K562 (cell line): ENCODE results near the gene SRPK2. TPM values are rescaled to one million over a fixed set of nuclear protein-coding genes. Genes with fewer than 3 reads are reported as not detected.

Source experiments
- ATAC-seq: fragments of 200-7000 bp; cut with Tn5 transposase; 3 replicates; pipeline ENCODE4 v1.9.1; 2020; ENCODE audit warnings: moderate library complexity
- BruUV-seq: library from RNA; stranded (reverse); fragments of 400-500 nt; replicated peaks from 2 replicates; lab custom pipeline; 2021; lab: Mats Ljungman, UMichigan
- CTCF ChIA-PET: fragments of 300-600 bp; formaldehyde crosslinking; extraction: SDS; loops from one replicate; lab custom pipeline; 2021; ENCODE audit warnings: low intra/inter-chr PET ratio; lab: Yijun Ruan, JAX
- POLR2A ChIA-PET: fragments of 300-600, 350-650 bp; sonication (Branson Sonifier 250); formaldehyde crosslinking; extraction: SDS; loops from one replicate; lab custom pipeline; 2021; ENCODE audit warnings: antibody characterized with exemption, inconsistent platforms; lab: Yijun Ruan, JAX
- DNase-seq, 4 experiments: peaks; one replicate each; pipeline versions ENCODE4 v3.0.0 to v3.0.0-alpha.2; 2011 to 2018; ENCODE audit warnings: low spot score in 3 of 4, mixed read lengths in 3 of 4; ENCODE audit errors: extremely low read depth in 1 of 4
- FAIRE-seq: peaks from 2 replicates; lab custom pipeline; 2011; peaks lifted over from hg19 to GRCh38; lab: Jason Lieb, UNC
- H2AFZ ChIP-seq: 2 replicates; pipeline ENCODE4 v1.6.0; 2011; ENCODE audit warnings: low read depth, low read length, control low read depth, inconsistent platforms
- H3K27ac ChIP-seq: fragments of 200-600 bp; 3 replicates; pipeline ENCODE4 v1.8.0; 2011; ENCODE audit warnings: low read depth, mild to moderate bottlenecking, control low read depth, inconsistent platforms, low read length, moderate library complexity, mixed read lengths; ENCODE audit errors: extremely low read depth
- H3K27me3 ChIP-seq, 2 experiments: fragments of 300-600 bp in 1 of 2; 2 replicates in 1 of 2; 3 replicates in 1 of 2; pipeline versions ENCODE4 v1.6.0 to v1.8.0; 2011; ENCODE audit warnings: inconsistent platforms in 2 of 2, low read length in 2 of 2, mild to moderate bottlenecking in 1 of 2, mixed read lengths in 1 of 2, moderate library complexity in 1 of 2; ENCODE audit not compliant: control insufficient read depth in 2 of 2, insufficient read depth in 2 of 2
- H3K36me3 ChIP-seq: fragments of 300-600 bp; 3 replicates; pipeline ENCODE4 v1.8.0; 2011; ENCODE audit warnings: mild to moderate bottlenecking, low read length, inconsistent platforms; ENCODE audit not compliant: control insufficient read depth, insufficient read depth
- H3K4me1 ChIP-seq, 2 experiments: fragments of 200-600 bp in 1 of 2; replicated peaks in 1 of 2; 2 replicates in 1 of 2; 3 replicates in 1 of 2; pipeline versions ENCODE4 v1.5.1 to v1.8.0; 2011; ENCODE audit warnings: inconsistent platforms in 2 of 2, low read length in 2 of 2, mild to moderate bottlenecking in 1 of 2, mixed read lengths in 1 of 2, moderate library complexity in 1 of 2; ENCODE audit not compliant: control insufficient read depth in 2 of 2, insufficient read depth in 2 of 2
- H3K4me2 ChIP-seq: 2 replicates; pipeline ENCODE4 v1.6.1; 2011; ENCODE audit warnings: low read length, control low read depth, inconsistent platforms, mixed read lengths; ENCODE audit not compliant: insufficient read depth
- H3K4me3 ChIP-seq: fragments of 200-600 bp; sonication (generic), shearing (Covaris generic); 2 replicates; pipeline ENCODE4 v1.5.1; 2016; ENCODE audit warnings: control low read depth, inconsistent platforms
- H3K79me2 ChIP-seq: fragments of 200-600 bp; 3 replicates; pipeline ENCODE4 v1.8.0; 2011; ENCODE audit warnings: low read length, inconsistent platforms; ENCODE audit not compliant: control insufficient read depth, insufficient read depth
- H3K9ac ChIP-seq, 2 experiments: 2 replicates each; pipeline versions ENCODE4 v1.6.0 to v1.6.1; 2011; ENCODE audit warnings: low read depth in 2 of 2, low read length in 2 of 2, control low read depth in 1 of 2, inconsistent platforms in 1 of 2, mild to moderate bottlenecking in 1 of 2, mixed read lengths in 1 of 2; ENCODE audit not compliant: insufficient read depth in 1 of 2
- H3K9me1 ChIP-seq: one replicate; pipeline ENCODE4 v1.6.0; 2011; ENCODE audit warnings: inconsistent platforms, mild to moderate bottlenecking, low read length, moderate library complexity; ENCODE audit not compliant: control insufficient read depth, insufficient read depth
- H3K9me3 ChIP-seq: replicated peaks from 2 replicates; pipeline ENCODE4 v1.5.1; 2011; ENCODE audit warnings: low read depth, low read length, inconsistent platforms; ENCODE audit not compliant: control insufficient read depth, insufficient read depth
- H4K20me1 ChIP-seq: replicated peaks from 2 replicates; pipeline ENCODE4 v1.6.1; 2011; ENCODE audit warnings: low read length, inconsistent platforms, mixed read lengths; ENCODE audit not compliant: control insufficient read depth, insufficient read depth
- CREM ChIP-seq: IDR thresholded peaks from 2 replicates; pipeline ENCODE4 v1.6.1; 2014; ENCODE audit warnings: antibody characterized with exemption, low read depth
- GABPB2 ChIP-seq: fragments of 250-450 bp; sonication (Bioruptor Pico); conservative IDR thresholded peaks from 2 replicates; pipeline ENCODE4 v1.5.1; 2021; ENCODE audit warnings: mild to moderate bottlenecking
- HDGF ChIP-seq: fragments of 450-650 bp; IDR thresholded peaks from 2 replicates; pipeline ENCODE4 v1.6.1; 2016
- IRF2 ChIP-seq: sonication (generic); formaldehyde crosslinking; IDR thresholded peaks from 2 replicates; pipeline ENCODE4 v1.8.1; 2022; ENCODE audit warnings: mild to moderate bottlenecking, missing genetic modification reagents
- KLF1 ChIP-seq: fragments of 450-650 bp; IDR thresholded peaks from 2 replicates; pipeline ENCODE4 v1.6.1; 2016; ENCODE audit warnings: missing genetic modification characterization, missing compliant biosample characterization
- MITF ChIP-seq: IDR thresholded peaks from 2 replicates; pipeline ENCODE4 v1.6.1; 2014; ENCODE audit warnings: antibody characterized with exemption
- NR1H2 ChIP-seq: sonication (generic); formaldehyde crosslinking; IDR thresholded peaks from 2 replicates; pipeline ENCODE4 v1.4.0; 2020; ENCODE audit warnings: mild to moderate bottlenecking, missing genetic modification reagents
- PHF8 ChIP-seq: fragments of 200-600 bp; sonication (generic); IDR thresholded peaks from 2 replicates; pipeline ENCODE4 v1.6.1; 2012; ENCODE audit warnings: mixed run types, mild to moderate bottlenecking, inconsistent platforms, low read length, moderate library complexity, borderline replicate concordance
- RAD51 ChIP-seq: fragments of 450-650 bp; IDR thresholded peaks from 2 replicates; pipeline ENCODE4 v1.7.1; 2016; ENCODE audit warnings: low read depth, mild to moderate bottlenecking, borderline replicate concordance
- RB1 ChIP-seq: fragments of 450-650 bp; IDR thresholded peaks from 2 replicates; pipeline ENCODE4 v1.6.1; 2017; ENCODE audit warnings: low read depth, mild to moderate bottlenecking
- RBM25 ChIP-seq: fragments of 200-400 bp; formaldehyde crosslinking; IDR thresholded peaks from 2 replicates; pipeline ENCODE4 v1.6.1; 2018; ENCODE audit warnings: low read length, low read depth, moderate library complexity; ENCODE audit not compliant: severe bottlenecking
- SLC30A9 ChIP-seq: fragments of 250-450 bp; sonication (Bioruptor Pico); IDR thresholded peaks from 2 replicates; pipeline ENCODE4 v1.8.0; 2022; ENCODE audit warnings: mild to moderate bottlenecking, moderate library complexity
- SRSF7 ChIP-seq: fragments of 200-400 bp; formaldehyde crosslinking; optimal IDR thresholded peaks from 2 replicates; pipeline ENCODE3; 2017; ENCODE audit warnings: mild to moderate bottlenecking, low read depth, low read length
- THRAP3 ChIP-seq: fragments of 450-650 bp; IDR thresholded peaks from 2 replicates; pipeline ENCODE4 v1.6.1; 2016; ENCODE audit warnings: mild to moderate bottlenecking, inconsistent platforms, borderline replicate concordance
- XRCC3 ChIP-seq: fragments of 450-650 bp; IDR thresholded peaks from 2 replicates; pipeline ENCODE4 v1.6.1; 2017; ENCODE audit warnings: mild to moderate bottlenecking, moderate library complexity
- ZNF23 ChIP-seq: fragments of 250-450 bp; sonication (Bioruptor Pico); IDR thresholded peaks from 2 replicates; pipeline ENCODE4 v1.4.0; 2020; ENCODE audit warnings: mild to moderate bottlenecking
- ZNF507 ChIP-seq: conservative IDR thresholded peaks from 2 replicates; pipeline ENCODE4 v1.6.1; 2017; ENCODE audit warnings: missing genetic modification characterization, missing compliant biosample characterization
- WGBS: fragments of 100-300 bp; shearing (Covaris generic); methylation state at CpG from one replicate; pipeline ENCODE4 v1.1.6; 2016; ENCODE audit warnings: low coverage, mixed read lengths; ENCODE audit not compliant: insufficient coverage; ENCODE audit errors: missing lambda C conversion rate; 5-methylcytosine and 5-hydroxymethylcytosine counted together
- in situ Hi-C: fragments of 300-500 bp; cut with MboI; formaldehyde crosslinking; loops from 4 replicates; pipeline ENCODE4 v1.15.0; 2018; ENCODE audit warnings: inconsistent platforms, mixed read lengths
- intact Hi-C: fragments of 100-400 bp; cut with micrococcal nuclease; formaldehyde crosslinking; loops from 2 replicates; pipeline ENCODE4 v1.14.2; 2022
- polyA plus RNA-seq, 8 experiments: library from polyadenylated mRNA; depleted of rRNA in 4 of 8; stranded (reverse) in 5 of 8; unstranded in 3 of 8; fragments of >200 nt; fragmentation: Nextera tagmentation in 2 of 8; fragmentation: Illumina TruSeq in 1 of 8; extraction: Ambion mirVana in 2 of 8; extraction: Trizol in 1 of 8; gene quantifications; 2 replicates each; pipeline versions ENCODE4 v1.2.1 to v1.2.3, GENCODE V29; 2011 to 2014; ENCODE audit warnings: inconsistent platforms in 1 of 8, missing spikeins in 1 of 8
- total RNA-seq, 7 experiments: library from RNA; depleted of rRNA in 6 of 7; stranded (reverse); fragments of >200 nt in 6 of 7; fragmentation: Illumina TruSeq in 2 of 7; extraction: Trizol in 2 of 7; gene quantifications; 2 replicates each; pipeline versions ENCODE4 v1.2.1 to v1.2.3, GENCODE V29; 2011 to 2021; ENCODE audit warnings: low replicate concordance in 1 of 7
- TF ChIP-seq, protein P1 (sequence below): fragments of 250-450 bp; sonication (Bioruptor Pico); IDR thresholded peaks from 2 replicates; pipeline ENCODE4 v1.8.0; 2021; ENCODE audit warnings: borderline replicate concordance, mild to moderate bottlenecking, moderate library complexity; ENCODE audit not compliant: poor library complexity, severe bottlenecking
- TF ChIP-seq, protein P2 (sequence below): fragments of 250-450 bp; sonication (Bioruptor Pico); IDR thresholded peaks from 2 replicates; pipeline ENCODE4 v1.4.0; 2020

SRPK2 gene
- total and polyA plus RNA-seq, 9 of the 15 experiments (the other 6 are each of a cell fraction or from before 2014, with no cell fraction given), result 21.5 to 44.7 (median 33.3) TPM

GRCh38 chr7:105126436-105126975 lies 262.2 kb downstream of the SRPK2 start (continued):
- TF ChIP-seq XRCC3 (no peak), CREM (no peak), RAD51 (no peak), ZNF23 (CRISPR knock-in tag) (no peak), NR1H2 (CRISPR knock-in tag) (no peak), SRSF7 (no peak), THRAP3 (no peak)
- TF ChIP-seq, protein P1, sequence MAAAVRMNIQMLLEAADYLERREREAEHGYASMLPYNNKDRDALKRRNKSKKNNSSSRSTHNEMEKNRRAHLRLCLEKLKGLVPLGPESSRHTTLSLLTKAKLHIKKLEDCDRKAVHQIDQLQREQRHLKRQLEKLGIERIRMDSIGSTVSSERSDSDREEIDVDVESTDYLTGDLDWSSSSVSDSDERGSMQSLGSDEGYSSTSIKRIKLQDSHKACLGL, result no peak

GRCh38 chr7:105125745-105126144 lies 263.0 kb downstream of the SRPK2 start:
- no peak overlapping the region for H3K4me3 ChIP-seq
- DNase-seq (no peak), ATAC-seq (no peak), FAIRE-seq (no peak)
- H3K9ac ChIP-seq, result no peak overlapping the region
- CTCF ChIA-PET, result no interaction called here
- POLR2A ChIA-PET, result interaction anchor here (0.6 to 1.4 kb wide), 2 partner anchors 20 to 276 kb away, joined by 3 to 6 read pairs; no protein-coding TSS in a partner anchor
- no peaks in the 10 kb centered on the region for H4K20me1 ChIP-seq
- intact Hi-C loops, result no loop called here
- H3K9me1 ChIP-seq, result no peaks in the 10 kb centered on the region
- no peak overlapping the region for H2AFZ ChIP-seq
- no TSS peak for BruUV-seq
- in situ Hi-C loops, result no loop called here
- H3K4me2 ChIP-seq, result no peak overlapping the region
- H3K27me3 ChIP-seq, result no peaks in the 10 kb centered on the region
- H3K9me3 ChIP-seq, result peaks cover 5% of the 10 kb centered on the region; the same call in 1 of the 2 replicates
- TF ChIP-seq, protein P2, sequence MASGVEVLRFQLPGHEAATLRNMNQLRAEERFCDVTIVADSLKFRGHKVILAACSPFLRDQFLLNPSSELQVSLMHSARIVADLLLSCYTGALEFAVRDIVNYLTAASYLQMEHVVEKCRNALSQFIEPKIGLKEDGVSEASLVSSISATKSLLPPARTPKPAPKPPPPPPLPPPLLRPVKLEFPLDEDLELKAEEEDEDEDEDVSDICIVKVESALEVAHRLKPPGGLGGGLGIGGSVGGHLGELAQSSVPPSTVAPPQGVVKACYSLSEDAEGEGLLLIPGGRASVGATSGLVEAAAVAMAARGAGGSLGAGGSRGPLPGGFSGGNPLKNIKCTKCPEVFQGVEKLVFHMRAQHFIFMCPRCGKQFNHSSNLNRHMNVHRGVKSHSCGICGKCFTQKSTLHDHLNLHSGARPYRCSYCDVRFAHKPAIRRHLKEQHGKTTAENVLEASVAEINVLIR (CRISPR knock-in tag), result no peak
- no peak for TF ChIP-seq ZNF507
- TF ChIP-seq PHF8, result no peak
- no peak for TF ChIP-seq RB1
- TF ChIP-seq IRF2 (CRISPR knock-in tag), result no peak
- no peak for TF ChIP-seq GABPB2 (CRISPR knock-in tag)
- no peak for TF ChIP-seq SLC30A9 (CRISPR knock-in tag)
- TF ChIP-seq KLF1 (tag), result no peak
- no peak for TF ChIP-seq MITF
- no peak for TF ChIP-seq RBM25
- no peak for TF ChIP-seq HDGF
- TF ChIP-seq, all 486 proteins: peak for 0
- peaks cover 3 to 8% of the 10 kb centered on the region in 2 experiments; a peak in 4 of 5 replicates for H3K4me1 ChIP-seq
- WGBS, result 92% methylated on average over 12 of the region's 12 CpGs
- H3K36me3 ChIP-seq, result peaks cover 33% of the 10 kb centered on the region; the same call in 2 of the 3 replicates
- H3K79me2 ChIP-seq, result peaks cover 7% of the 10 kb centered on the region; the same call in 1 of the 3 replicates
- H3K27ac ChIP-seq, result no peak overlapping the region
